Hepatocyte (in vitro differentiated cells): ENCODE results near the gene SH3RF3.

ENCODE experiments used
- EZH2 ChIP-seq: fragments of 200-600 bp; sonication (generic); IDR thresholded peaks from 2 replicates; pipeline ENCODE4 v1.6.1; 2016; ENCODE audit warnings: antibody characterized with exemption, mild to moderate bottlenecking, borderline replicate concordance
- TF ChIP-seq, protein P1 (sequence below): fragments of 200-600 bp; sonication (generic); IDR thresholded peaks from 2 replicates; pipeline ENCODE4 v1.5.1; 2016; ENCODE audit warnings: antibody characterized with exemption, mild to moderate bottlenecking; ENCODE audit not compliant: poor library complexity

- TF ChIP-seq, protein P1, sequence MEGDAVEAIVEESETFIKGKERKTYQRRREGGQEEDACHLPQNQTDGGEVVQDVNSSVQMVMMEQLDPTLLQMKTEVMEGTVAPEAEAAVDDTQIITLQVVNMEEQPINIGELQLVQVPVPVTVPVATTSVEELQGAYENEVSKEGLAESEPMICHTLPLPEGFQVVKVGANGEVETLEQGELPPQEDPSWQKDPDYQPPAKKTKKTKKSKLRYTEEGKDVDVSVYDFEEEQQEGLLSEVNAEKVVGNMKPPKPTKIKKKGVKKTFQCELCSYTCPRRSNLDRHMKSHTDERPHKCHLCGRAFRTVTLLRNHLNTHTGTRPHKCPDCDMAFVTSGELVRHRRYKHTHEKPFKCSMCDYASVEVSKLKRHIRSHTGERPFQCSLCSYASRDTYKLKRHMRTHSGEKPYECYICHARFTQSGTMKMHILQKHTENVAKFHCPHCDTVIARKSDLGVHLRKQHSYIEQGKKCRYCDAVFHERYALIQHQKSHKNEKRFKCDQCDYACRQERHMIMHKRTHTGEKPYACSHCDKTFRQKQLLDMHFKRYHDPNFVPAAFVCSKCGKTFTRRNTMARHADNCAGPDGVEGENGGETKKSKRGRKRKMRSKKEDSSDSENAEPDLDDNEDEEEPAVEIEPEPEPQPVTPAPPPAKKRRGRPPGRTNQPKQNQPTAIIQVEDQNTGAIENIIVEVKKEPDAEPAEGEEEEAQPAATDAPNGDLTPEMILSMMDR, result no peak
- TF ChIP-seq EZH2, result no peak
Measured at GRCh38 chr2:109396202-109397180, 267.5 kb downstream of the SH3RF3 start.
